ENCODE data around the gene NLRP10.

- TF ChIP-seq TAF1 (IDR thresholded peaks at IDR 0.05; ENCODE audit: borderline replicate concordance, low read depth, low read length) (no peak), POLR2A (IDR thresholded peaks at IDR 0.05; ENCODE audit: low read depth, low read length) (no peak)
Measured at GRCh38 chr11:7936615-7937014, 28.6 kb downstream of the NLRP10 start.
